ENCODE measurements around the gene HS3ST4.

HS3ST4 gene

DNA sequence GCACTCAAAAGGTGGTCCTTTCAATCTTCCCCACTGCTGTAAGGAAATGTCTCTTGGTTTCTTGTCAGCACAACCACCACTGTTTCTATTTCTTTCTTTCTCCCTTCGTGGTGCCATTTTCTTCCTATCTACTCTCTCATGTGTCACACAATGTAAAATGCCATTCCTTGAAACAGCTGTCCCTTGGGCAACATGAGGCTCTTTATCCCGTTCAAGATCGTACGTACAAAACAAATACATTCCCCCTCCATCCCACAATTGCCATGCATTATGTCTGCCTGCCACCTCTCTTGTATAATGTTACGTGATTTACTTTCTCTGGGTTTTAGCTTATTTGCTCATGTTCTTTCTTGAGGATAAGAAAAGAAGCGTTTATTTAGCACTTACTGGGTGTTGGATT, 410.6 kb downstream of the HS3ST4 start:
- no peak for DNase-seq (ENCODE audit: low spot score)

DNA sequence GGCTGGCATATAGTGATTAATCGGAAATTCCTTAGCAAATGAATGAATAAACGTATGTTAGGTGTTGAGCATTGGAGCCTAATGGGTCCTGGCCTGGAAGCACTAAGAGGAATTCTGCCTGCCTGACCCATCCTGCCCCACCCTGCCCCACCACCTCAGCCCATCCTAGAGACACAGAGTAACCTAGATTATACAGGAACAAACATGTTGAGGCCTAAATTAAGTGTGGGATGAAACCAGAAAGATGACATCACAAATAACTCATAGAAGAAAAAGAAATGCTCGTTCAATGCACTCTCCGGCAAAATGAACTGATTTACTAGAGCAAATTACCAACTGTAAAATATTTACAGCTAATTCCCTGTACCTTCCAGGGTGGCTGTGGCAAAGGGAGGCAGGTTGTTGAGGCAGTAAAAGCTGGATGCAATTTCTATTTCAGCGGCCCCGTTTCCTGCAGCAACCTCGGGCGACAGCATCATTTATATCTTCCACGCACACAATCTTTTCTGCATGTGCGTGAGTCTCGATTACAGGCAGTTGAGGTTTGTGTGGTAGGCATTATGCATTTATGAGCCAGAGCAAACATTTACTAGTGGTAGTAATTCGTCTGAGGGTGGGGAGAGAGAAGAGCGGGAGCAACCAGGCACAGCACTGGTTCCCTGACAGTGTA, 417.2 kb downstream of the HS3ST4 start:
- DNase-seq (ENCODE audit: low spot score) = no peak

DNA sequence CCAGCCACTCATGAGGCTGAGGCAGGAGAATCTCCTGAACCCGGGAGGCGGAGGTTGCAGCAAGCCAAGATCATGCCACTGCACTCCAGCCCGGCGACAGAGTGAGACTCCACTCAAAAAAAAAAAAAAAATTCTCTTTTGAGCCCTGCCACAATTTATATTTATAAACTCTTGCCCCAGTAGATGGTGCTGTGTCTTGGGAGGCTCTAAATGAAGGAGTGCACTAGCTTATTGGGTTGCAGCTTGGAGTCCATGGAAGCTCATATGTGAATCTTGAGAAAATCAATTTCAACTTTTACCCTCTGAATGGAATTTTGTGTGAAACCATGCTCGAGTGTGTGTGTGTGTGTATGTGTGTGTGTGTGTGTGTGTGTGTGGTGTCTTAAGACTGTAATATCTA, 420.1 kb downstream of the HS3ST4 start:
- DNase-seq (ENCODE audit: low spot score) = no peak

DNA sequence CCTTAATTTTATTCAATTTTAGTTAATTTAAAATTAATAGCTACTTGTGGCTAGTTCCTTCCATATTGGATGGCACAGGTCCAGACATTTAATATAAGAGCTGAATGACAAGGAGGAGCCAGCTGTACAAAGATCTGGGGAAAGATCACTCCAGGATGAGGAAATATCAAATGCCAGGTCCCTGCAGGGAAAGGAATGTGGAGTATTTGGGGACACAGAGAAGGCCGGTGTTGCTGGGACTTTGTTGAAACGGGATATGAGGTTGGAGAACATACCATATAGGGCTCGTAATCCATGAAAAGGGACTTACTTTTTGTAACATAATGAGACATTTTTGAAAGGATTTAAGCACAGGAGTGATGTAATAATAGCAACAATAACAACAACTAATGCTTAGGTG, 426.8 kb downstream of the HS3ST4 start:
- DNase-seq (ENCODE audit: low spot score) = no peak

DNA sequence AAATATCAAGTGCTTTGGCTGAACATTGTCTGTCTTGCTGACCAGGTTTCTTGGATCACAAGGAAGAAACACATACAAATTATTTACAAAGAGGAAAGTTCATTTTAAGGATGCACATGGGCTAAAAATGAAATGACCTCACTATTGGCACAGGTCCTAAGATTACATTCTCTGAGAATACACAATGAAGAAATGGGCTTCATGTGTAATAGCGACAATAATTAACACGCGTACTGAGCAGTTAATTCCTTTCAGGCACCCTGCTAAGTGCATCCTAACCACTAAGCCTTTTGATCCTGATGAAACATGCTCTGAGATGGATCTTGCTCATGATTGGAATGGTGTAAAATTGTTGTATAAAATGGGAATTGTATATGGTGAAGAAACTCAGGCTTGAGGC, 429.0 kb downstream of the HS3ST4 start:
- no peak for DNase-seq (ENCODE audit: low spot score)

DNA sequence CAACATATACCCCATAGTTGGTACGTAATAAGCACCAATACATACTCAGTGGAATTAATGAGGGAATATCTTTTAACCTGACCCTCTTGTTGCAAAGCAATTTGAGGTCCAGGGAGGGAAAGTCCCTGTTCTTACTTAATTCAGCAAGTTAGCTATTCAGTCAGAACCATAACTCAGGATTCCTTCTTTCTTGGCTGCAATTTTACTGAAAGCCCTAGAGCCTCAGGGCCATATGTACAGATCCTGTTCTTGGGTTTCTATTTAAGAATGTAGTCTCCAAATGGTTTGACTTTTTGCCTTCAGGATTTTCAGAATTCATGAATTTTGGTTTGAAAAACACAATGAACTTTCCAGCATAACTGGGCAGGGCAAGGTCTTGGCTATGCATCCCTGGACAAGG, 436.5 kb downstream of the HS3ST4 start:
- no peak for DNase-seq (ENCODE audit: low spot score)

DNA sequence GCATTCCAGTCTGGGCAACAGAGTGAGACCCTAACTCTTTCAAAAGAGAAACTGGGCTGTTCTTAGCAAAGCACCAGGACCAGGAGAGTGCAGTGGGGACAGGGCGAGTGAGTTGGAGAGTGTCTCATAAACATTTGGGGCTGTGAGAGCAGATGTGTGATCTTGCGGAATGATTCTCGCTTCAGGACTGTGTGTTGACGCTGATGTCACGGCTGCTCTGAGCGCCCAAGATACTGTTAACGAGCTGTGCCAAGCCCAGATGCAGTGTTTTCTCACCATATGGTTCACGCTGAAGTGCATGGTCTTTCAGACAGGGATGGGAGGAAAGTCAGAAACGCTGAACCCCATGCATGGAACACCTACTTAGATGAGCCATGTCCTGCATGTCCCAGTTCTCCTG, 438.2 kb downstream of the HS3ST4 start:
- DNase-seq (ENCODE audit: low spot score) = no peak

DNA sequence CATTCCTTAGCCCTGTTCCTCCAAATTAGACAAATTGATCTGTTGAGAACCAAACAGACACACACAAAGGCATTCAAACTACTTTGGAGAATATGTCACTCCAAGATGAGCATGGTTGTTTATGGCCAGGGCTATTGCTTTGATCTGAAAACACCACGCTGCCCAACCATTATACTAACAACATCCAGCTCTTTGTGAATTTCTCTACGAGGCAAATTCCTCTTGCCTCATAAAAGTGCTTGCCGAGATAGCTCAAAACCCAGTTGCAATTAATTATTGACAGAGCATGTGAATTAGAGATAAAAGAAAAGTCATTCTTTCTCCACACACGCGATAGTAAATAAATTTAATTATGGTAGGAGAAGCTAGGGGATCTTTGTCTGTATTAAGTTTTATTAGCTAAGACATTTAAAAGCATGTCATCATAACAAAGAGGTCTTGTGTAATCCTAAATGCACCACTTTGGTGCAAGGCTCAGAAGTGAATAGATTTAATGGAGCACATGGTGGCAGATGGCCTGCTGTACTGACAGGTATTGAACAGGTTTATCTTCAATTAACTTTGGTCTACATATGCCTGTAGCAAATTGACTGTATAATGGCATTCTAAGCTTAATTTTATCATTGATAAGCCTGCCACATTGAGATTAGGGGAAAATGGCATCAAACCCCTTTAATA, 441.8 kb downstream of the HS3ST4 start:
- DNase-seq (ENCODE audit: low spot score) = no peak

DNA sequence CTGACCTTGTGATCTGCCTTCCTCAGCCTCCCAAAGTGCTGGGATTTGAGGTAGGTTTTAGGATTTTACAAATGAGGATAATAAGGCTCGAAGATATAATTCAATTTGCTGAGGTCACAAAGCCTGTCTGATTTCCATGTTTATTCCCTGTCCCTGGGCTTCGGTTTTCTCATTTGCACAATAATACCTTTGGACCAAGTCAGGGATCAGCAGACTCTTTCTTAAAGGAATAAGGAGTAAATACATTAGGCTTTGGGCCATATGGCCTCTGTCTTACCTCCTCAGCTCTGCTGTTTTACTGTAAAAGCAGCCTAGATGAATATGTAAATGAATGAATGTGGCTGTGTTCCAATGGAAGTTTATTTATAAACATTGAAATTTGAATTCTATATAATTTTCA, 442.8 kb downstream of the HS3ST4 start:
- DNase-seq (ENCODE audit: low spot score) = no peak

DNA sequence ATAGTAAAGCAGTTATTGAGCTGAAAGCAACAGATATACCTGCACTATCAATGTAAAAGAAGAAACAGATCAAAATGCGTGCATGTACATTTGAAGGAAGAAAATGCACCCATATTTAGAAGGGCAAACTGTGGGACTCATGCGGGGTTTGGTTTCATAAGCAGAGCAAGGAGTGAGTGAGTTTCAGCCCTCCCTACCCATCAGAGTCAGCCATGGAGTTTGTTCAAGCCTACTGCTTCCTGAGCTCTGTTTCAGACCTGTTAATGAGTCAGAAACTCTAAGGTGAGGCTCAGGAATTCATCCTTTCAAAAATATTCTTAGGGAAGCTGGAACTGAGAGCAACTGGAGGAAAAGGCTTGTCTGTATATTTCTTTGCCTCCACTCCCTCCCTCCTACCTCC, 446.2 kb downstream of the HS3ST4 start:
- no peak for DNase-seq (ENCODE audit: low spot score)

DNA sequence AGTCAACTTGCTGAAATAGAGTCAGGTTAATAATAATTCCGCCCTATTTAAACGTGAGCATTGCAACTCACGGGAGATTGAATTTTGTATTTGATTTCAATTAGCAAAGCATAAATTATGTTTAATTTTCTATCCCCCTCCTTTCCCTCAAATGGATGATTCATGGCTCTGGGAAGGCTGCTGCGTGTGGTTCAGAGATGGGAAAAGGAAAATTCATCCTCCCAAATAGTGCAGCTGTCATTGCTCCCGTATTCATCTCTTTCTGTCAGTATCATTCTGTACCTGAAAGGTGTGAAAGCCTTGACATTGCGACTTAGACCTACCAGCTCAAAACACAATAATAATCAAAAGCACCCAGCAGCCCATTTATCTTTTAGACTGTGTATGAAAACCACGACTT, 447.3 kb downstream of the HS3ST4 start:
- no peak for DNase-seq (ENCODE audit: low spot score)

DNA sequence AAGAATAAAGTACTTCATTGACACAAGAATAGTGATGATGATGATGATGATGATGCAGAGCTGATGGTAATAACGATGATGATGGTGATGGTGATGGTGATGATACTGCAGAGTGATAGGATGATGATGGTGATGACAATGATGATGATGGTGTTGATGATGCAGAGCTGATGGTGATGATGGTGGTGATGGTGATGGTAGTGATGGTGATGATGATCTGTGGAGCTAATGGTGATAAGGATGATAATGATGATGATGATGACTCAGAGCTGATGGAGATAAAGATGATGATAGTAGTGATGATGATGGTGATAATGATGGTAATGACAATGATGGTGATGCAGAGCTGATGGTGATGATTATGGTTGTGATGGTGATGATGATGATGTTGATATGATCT, 448.1 kb downstream of the HS3ST4 start:
- no peak for DNase-seq (ENCODE audit: low spot score)

DNA sequence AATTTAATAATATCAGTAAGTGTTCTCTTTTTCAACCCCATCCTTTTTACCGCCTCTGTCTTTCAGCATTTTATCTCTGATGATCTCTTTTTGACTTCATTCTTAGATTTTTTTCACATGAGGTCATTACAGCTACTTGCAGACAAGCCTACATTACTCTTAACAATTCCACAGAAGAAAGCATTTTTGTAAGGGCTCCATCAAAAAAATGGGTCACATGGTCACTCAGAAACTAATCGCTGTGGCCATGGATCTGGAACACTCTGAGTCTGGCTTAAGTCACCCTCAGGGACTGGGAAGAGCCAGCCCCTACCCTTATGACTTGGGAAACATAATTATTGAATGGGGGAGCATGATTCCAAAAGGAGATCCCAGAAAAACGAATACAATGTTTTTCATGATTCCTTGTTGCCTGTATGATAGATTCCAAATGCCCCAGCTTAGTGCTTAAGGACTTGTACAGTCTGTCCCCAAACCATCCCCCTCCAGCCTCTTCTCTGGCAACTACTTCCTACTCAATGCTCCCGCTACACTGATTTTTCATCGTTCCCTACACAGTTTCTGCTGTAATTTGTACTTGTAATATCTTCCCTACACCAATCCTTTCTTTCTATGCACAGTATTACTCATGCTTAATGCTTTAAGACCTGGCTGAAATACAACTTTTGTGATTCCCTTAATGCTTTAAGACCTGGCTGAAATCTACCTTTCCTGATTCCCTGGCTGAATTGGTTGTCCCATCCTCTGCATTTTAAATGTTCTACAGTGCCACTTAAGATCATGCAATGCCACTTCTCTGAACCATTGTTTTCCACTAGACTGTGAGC, 457.8 kb downstream of the HS3ST4 start:
- no peak for DNase-seq (ENCODE audit: low spot score)

DNA sequence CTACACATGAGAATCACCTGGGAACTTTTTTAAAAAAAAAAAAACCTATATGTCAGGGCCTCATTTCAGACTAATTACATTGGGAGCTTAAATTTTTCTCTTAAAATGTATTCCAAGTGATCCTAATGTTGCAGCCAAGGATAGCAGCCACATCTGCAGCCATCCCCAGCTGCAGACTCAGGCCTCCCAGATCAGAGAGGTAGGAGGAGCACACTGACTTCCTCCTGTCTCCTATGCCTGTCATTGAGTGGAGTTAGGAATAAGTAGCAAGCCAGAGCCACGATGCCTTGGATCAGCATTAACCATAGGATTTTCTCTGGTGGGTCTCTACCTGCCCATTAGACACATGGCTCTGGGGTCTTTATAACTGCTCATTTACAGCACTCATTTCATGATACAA, 463.5 kb downstream of the HS3ST4 start:
- no peak for DNase-seq (ENCODE audit: low spot score)

DNA sequence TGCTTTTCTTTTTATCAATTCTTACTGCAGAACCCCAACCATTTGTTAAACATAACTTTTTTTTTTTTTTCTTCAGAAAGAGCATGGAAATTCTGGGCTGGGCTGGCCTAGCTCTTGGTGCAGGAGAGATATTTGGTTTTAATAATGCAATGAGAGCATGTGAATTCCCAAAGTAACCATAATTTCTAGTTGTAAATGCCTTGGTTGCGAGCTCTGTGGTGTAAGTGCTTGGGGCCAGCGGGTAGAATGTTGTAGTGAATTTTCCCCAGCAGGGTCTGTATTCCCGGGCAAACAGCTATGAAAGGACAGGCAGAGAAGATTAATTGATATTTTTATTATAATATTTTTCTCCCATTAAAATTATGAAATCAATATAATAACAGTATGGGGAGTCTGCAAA, 465.6 kb downstream of the HS3ST4 start:
- no peak for DNase-seq (ENCODE audit: low spot score)

DNA sequence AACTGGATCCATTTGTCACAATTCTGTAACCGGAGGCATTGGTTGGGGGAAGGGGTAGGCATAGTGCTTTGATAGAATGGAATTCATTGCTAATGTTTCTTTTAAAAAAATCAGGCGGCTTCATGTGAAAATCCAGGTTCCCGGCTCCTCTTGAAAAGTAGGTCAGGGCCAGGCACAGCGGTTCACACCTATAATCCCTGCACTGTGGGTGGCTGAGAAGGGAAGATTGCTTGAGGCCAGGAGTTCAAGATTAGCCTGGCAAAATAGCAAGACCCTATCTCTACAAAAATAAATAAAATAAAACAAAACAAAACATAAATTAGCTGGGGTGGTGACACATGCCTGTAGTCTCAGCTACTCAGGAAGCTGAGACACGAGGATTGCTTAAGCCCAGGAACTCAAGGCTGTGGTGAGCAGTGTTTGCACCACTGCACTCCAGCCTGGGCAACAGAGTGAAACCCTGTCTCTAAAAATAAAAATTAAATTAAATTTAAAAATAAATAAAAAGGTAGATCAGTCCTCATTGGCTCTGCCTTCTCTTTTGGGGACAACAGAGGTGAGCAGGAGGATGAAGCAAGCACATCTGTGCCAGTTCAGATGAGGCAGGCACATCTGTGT, 466.5 kb downstream of the HS3ST4 start:
- no peak for DNase-seq (ENCODE audit: low spot score)

DNA sequence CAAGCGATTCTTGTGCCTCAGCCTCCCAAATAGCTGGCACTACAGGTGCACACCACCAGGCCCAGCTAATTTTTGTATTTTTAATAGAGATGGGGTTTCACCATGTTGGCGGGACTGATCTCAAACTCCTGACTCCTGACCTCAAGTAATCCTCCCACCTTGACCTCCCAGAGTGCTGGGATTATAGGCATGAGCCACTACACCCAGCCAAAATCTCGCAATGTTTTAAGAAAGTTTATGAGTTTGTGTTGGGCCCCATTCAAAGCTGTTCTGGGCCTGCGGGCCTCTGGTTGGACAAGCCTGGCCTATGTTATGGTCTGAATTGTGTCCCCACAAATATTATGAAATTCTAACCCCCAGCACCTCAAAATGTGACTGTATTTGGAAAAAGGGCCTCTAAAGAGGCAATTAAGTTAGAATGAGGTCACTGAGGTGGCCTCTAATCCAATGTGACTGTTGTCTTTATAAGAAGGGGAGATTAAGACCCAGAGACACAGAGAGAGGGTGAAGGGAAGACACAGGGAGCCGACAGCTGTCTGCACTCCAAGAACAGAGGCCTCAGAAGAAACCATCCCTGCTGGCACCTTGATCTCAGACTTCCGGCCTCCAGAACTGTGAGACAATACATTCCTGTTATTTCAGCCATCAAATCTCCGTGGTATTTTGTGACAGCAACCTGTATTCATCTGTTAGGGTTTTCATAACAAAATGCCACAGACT, 469.9 kb downstream of the HS3ST4 start:
- no peak for DNase-seq (ENCODE audit: low spot score)

DNA sequence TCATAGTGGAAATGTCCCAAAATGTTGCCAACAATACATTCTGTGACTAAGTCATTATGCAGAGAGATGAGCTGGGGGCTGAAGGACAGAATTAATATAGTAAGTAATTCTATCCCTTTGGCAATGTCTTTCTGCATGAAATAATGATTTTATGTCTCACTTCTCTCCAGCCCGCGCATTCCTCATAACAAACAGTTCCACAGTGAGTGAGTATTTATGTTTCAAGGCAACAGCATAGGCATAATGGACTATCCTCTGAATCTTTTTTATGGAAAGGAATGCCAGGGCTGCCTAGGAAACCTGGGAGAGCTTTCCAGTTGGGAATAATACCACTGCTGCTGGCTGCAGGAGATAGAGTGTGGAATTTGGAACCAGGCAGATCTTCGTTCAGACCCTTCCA, 477.7 kb downstream of the HS3ST4 start:
- no peak for DNase-seq (ENCODE audit: low spot score)

DNA sequence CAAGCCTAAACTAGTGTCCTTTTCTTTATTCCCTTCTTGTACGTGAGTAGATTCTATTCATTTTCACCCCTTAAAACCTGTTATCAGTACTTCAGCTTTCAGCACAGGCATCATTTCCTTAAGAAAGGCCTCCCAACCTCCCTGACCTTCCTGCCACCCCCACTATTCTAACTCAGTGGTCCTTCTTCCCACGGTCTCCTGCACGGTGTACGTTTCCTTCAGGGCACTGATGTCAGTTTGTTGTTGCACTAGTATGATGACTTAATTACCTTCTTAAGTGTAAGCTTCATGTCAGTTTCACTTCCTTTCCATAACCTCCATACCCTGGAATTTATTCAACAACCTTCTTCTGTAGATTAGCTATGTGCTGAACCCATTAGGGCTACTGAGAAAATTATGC, 484.2 kb downstream of the HS3ST4 start:
- no peak for DNase-seq (ENCODE audit: low spot score)

DNA sequence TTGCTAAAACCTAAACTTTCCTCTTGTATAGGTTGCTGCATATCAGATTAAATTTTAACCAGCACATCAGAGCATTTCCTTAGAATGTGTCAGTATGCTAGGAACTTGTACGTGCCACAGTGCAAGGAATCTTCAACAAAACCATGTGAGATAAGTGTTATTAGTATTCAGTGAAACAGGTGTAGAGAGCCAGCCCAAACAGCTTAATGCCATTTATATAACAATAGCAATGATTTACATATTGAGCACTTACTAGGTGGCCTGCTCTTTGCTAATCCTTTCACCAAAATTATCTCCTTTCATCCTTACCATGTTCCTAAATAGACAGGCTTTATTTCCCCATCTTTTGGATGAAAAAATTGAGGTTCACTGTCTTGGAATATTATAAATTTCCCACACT, 485.7 kb downstream of the HS3ST4 start:
- DNase-seq (ENCODE audit: low spot score) = no peak

DNA sequence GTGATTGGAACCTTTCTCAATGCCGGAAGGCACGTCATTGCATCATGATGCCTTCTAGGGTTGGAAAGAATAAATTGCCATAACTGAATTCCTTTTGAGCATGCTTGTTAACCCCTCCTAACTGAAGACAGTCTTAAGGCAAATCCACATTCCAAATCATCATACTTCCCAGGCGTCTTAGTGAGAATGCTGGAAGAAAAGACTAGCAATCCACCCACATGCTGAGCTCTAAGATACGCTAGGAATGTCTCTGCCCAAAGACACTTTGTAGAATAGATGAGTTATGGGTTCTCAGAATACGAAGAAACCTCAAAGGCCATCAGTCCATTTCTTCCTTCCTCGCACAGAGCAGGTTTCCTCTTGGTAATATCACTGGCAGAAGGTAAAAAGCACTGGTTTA, 486.5 kb downstream of the HS3ST4 start:
- no peak for DNase-seq (ENCODE audit: low spot score)

DNA sequence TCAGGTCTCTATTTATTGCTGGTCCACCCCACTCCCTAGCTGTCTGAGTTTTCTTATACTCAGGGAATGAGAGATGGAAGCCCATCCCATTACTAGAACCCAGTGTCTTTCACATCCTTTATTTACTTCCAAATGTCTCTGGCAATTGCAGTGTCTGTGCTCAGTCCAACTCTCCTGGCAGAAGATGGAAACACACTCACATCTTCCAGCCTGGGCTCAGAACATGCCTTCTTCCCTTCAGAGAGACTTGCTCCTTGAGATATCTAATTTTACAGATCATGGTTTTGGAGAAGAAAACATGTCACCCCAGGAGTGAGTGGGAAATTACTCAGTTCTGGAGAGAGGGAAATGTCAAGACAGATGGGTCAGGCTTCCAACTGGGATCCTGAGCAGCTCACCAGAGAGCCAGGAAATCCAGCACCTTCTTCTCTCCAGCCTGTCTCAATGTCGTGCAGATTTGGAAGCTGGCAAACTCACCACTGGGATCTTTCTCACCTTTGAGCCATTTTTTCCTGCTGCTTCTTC, 494.4 kb downstream of the HS3ST4 start:
- DNase-seq (ENCODE audit: low spot score) = no peak
